AG10803 (cell line): ENCODE measurements around the gene PIK3C2G.
A peak's percentile ranks its signal among the peaks of the same experiment; 100 is the strongest.

ENCODE experiments used
- DNase-seq: peaks from one replicate; pipeline ENCODE4 v3.0.0; 2010; ENCODE audit warnings: low read depth
- H3K4me3 ChIP-seq: 2 replicates; pipeline ENCODE4 v1.5.1; 2011; ENCODE audit warnings: mild to moderate bottlenecking, low read length, control low read depth
- TF ChIP-seq, protein P1 (sequence below): conservative IDR thresholded peaks from 2 replicates; pipeline ENCODE4 v1.5.1; 2011; ENCODE audit warnings: mild to moderate bottlenecking, low read length, control low read depth, inconsistent platforms

PIK3C2G gene

DNA sequence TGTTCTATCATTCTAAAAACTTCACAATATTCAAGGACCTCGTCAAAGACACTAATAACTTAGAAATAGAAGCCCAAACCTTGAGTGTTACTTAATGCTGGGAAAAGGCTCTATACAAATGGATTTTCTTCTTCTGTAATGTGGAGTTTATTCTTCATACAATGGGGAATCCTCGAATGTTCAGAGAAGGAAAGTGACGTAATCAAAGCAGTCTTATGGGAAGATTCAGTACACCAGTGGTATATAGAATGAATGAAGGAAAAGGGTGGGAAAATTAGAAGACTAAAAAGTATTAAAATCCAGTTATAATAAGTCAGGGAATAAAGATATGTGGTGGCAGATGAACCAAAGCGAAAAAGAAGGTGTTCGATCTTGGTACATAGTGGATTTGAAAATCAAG, 370.0 kb downstream of the PIK3C2G start:
- TF ChIP-seq, protein P1, sequence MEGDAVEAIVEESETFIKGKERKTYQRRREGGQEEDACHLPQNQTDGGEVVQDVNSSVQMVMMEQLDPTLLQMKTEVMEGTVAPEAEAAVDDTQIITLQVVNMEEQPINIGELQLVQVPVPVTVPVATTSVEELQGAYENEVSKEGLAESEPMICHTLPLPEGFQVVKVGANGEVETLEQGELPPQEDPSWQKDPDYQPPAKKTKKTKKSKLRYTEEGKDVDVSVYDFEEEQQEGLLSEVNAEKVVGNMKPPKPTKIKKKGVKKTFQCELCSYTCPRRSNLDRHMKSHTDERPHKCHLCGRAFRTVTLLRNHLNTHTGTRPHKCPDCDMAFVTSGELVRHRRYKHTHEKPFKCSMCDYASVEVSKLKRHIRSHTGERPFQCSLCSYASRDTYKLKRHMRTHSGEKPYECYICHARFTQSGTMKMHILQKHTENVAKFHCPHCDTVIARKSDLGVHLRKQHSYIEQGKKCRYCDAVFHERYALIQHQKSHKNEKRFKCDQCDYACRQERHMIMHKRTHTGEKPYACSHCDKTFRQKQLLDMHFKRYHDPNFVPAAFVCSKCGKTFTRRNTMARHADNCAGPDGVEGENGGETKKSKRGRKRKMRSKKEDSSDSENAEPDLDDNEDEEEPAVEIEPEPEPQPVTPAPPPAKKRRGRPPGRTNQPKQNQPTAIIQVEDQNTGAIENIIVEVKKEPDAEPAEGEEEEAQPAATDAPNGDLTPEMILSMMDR, result no peak
- no peak for DNase-seq
- H3K4me3 ChIP-seq, result no peak overlapping the region

GRCh38 chr12:18632848-18633247, 371.5 kb downstream of the PIK3C2G start:
- H3K4me3 ChIP-seq, result no peak overlapping the region
- TF ChIP-seq, protein P1, result no peak
- no peak for DNase-seq

GRCh38 chr12:18634382-18634781, 373.1 kb downstream of the PIK3C2G start:
- no peak for DNase-seq
- H3K4me3 ChIP-seq, result no peak overlapping the region
- TF ChIP-seq, protein P1, result no peak

DNA sequence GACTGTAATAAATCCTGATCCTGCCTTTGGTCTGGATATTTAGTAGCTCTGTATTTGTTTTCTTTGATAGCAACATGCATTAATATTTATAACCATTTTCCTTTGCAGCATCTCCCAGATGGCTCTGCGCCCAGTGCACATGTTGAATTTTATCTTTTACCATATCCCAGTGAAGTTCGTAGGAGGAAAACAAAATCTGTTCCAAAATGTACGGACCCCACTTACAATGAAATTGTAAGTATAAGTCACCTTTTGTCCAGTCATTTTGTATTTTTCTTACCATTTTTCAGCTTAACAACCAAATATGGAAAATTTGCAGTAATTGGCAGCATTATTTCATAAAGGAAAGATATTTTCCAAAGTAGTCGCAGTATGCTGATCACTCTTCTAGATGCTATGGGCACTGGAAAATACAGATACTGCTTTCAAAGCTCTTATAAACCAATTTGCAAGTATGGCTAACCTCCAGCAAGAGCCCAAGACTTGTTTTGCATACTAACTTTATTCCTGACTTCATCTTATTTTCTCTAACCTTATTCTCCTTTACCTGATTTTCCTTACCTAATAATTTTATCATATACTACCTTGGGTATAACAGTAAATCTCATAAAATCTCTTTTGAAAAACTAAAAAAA, 379.1 kb downstream of the PIK3C2G start:
- DNase-seq, result no peak
- H3K4me3 ChIP-seq, result no peak overlapping the region
- TF ChIP-seq, protein P1, result no peak

DNA sequence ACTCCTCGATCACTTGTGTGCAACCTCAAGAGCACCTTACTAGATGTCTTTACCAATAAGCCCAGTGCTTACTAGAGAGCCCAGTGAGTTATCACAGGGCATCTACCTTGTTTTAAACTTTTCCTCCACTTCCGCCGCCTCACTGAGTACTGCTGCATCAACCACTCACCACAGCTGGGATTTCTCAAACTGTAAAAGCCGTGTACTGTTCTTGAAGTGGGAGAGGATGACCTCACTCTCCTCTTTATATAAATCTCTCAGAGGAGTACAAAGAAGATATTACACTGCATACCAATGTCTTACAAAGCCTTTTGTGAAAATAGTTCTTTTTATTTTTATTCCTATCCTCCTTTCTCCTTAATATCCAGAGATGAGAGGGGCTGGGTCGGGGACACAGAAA, 382.4 kb downstream of the PIK3C2G start:
- DNase-seq, result peak; percentile 67
- no peak overlapping the region for H3K4me3 ChIP-seq
- TF ChIP-seq, protein P1, result no peak

GRCh38 chr12:18644564-18644963, 383.2 kb downstream of the PIK3C2G start:
- TF ChIP-seq, protein P1, result no peak
- DNase-seq, result no peak

GRCh38 chr12:18646286-18646890, 385.1 kb downstream of the PIK3C2G start:
- TF ChIP-seq, protein P1, result no peak
- no peak for DNase-seq
- H3K4me3 ChIP-seq, result no peak overlapping the region

More at GRCh38 chr12:18644564-18644963, 383.2 kb downstream of the PIK3C2G start:
- no peak overlapping the region for H3K4me3 ChIP-seq
